ENCODE results near the gene FER1L5. TPM values are rescaled to one million over a fixed set of nuclear protein-coding genes. Genes with fewer than 3 reads are reported as not detected.

The FER1L5 gene
- total RNA-seq, 1 donor from 2014 or later: not detected

- H3K9me3 Mint-ChIP-seq: no peaks in the 10 kb centered on the region
- H3K4me3 Mint-ChIP-seq (ENCODE audit: low read depth): no peak overlapping the region
- no peak overlapping the region for H3K27ac Mint-ChIP-seq
- intact Hi-C loops (cut with micrococcal nuclease): no loop called here
- no peaks in the 10 kb centered on the region for H3K36me3 Mint-ChIP-seq (ENCODE audit: low read depth)
- DNase-seq (ENCODE audit: low spot score): no peak
- peaks cover 4% of the 10 kb centered on the region for H3K27me3 Mint-ChIP-seq (ENCODE audit: low read depth)
- no peaks in the 10 kb centered on the region for H3K4me1 Mint-ChIP-seq (ENCODE audit: low read depth)
These were observed 46.3 kb downstream of the FER1L5 start for GRCh38 chr2:96688649-96689430.

- Mint-ChIP-seq H3K27me3 (ENCODE audit: low read depth) (peaks cover 2% of the 10 kb centered on the region), H3K9me3 (no peaks in the 10 kb centered on the region), H3K27ac (no peak overlapping the region), H3K4me1 (ENCODE audit: low read depth) (no peaks in the 10 kb centered on the region), H3K4me3 (ENCODE audit: low read depth) (no peak overlapping the region), H3K36me3 (ENCODE audit: low read depth) (no peaks in the 10 kb centered on the region)
- intact Hi-C loops (cut with micrococcal nuclease): no loop called here
- DNase-seq (ENCODE audit: low spot score): no peak
These were observed 46.9 kb downstream of the FER1L5 start for GRCh38 chr2:96689431-96689991.

GRCh38 chr2:96690306-96691021, 47.9 kb downstream of the FER1L5 start:
- no peaks in the 10 kb centered on the region for H3K9me3 Mint-ChIP-seq
- intact Hi-C loops (cut with micrococcal nuclease): no loop called here
- no peaks in the 10 kb centered on the region for H3K27me3 Mint-ChIP-seq (ENCODE audit: low read depth)

GRCh38 chr2:96691022-96691612, 48.6 kb downstream of the FER1L5 start:
- Mint-ChIP-seq H3K27ac (no peak overlapping the region), H3K4me3 (ENCODE audit: low read depth) (no peak overlapping the region), H3K36me3 (ENCODE audit: low read depth) (no peaks in the 10 kb centered on the region), H3K9me3 (no peaks in the 10 kb centered on the region), H3K27me3 (ENCODE audit: low read depth) (no peaks in the 10 kb centered on the region), H3K4me1 (ENCODE audit: low read depth) (no peaks in the 10 kb centered on the region)
- intact Hi-C loops (cut with micrococcal nuclease): no loop called here
- DNase-seq (ENCODE audit: low spot score): no peak

More at GRCh38 chr2:96690306-96691021, 47.9 kb downstream of the FER1L5 start:
- Mint-ChIP-seq H3K36me3 (ENCODE audit: low read depth) (no peaks in the 10 kb centered on the region), H3K27ac (no peak overlapping the region), H3K4me3 (ENCODE audit: low read depth) (no peak overlapping the region), H3K4me1 (ENCODE audit: low read depth) (no peaks in the 10 kb centered on the region)
- no peak for DNase-seq (ENCODE audit: low spot score)

- Mint-ChIP-seq H3K4me3 (ENCODE audit: low read depth) (no peak overlapping the region), H3K27me3 (ENCODE audit: low read depth) (no peaks in the 10 kb centered on the region), H3K4me1 (ENCODE audit: low read depth) (no peaks in the 10 kb centered on the region), H3K27ac (no peak overlapping the region), H3K36me3 (ENCODE audit: low read depth) (no peaks in the 10 kb centered on the region), H3K9me3 (no peaks in the 10 kb centered on the region)
- intact Hi-C loops (cut with micrococcal nuclease): no loop called here
- no peak for DNase-seq (ENCODE audit: low spot score)
These were observed 49.8 kb downstream of the FER1L5 start for GRCh38 chr2:96692094-96692971.

GRCh38 chr2:96693286-96694200, 51.0 kb downstream of the FER1L5 start:
- no peaks in the 10 kb centered on the region for H3K4me1 Mint-ChIP-seq (ENCODE audit: low read depth)
- H3K36me3 Mint-ChIP-seq (ENCODE audit: low read depth): no peaks in the 10 kb centered on the region
- intact Hi-C loops (cut with micrococcal nuclease): no loop called here
- H3K27ac Mint-ChIP-seq: no peak overlapping the region
- no peaks in the 10 kb centered on the region for H3K9me3 Mint-ChIP-seq
- DNase-seq (ENCODE audit: low spot score): no peak
- no peaks in the 10 kb centered on the region for H3K27me3 Mint-ChIP-seq (ENCODE audit: low read depth)
- no peak overlapping the region for H3K4me3 Mint-ChIP-seq (ENCODE audit: low read depth)

- Mint-ChIP-seq H3K27ac (no peak overlapping the region), H3K4me1 (ENCODE audit: low read depth) (no peaks in the 10 kb centered on the region), H3K4me3 (ENCODE audit: low read depth) (no peak overlapping the region), H3K27me3 (ENCODE audit: low read depth) (no peaks in the 10 kb centered on the region), H3K36me3 (ENCODE audit: low read depth) (no peaks in the 10 kb centered on the region), H3K9me3 (no peaks in the 10 kb centered on the region)
- no peak for DNase-seq (ENCODE audit: low spot score)
- intact Hi-C loops (cut with micrococcal nuclease): no loop called here
These were observed 51.7 kb downstream of the FER1L5 start for GRCh38 chr2:96694279-96694678.

- Mint-ChIP-seq H3K36me3 (ENCODE audit: low read depth) (no peaks in the 10 kb centered on the region), H3K4me3 (ENCODE audit: low read depth) (no peak overlapping the region), H3K27me3 (ENCODE audit: low read depth) (no peaks in the 10 kb centered on the region), H3K9me3 (no peaks in the 10 kb centered on the region), H3K4me1 (ENCODE audit: low read depth) (no peaks in the 10 kb centered on the region), H3K27ac (no peak overlapping the region)
- intact Hi-C loops (cut with micrococcal nuclease): no loop called here
- DNase-seq (ENCODE audit: low spot score): no peak
These were observed 52.4 kb downstream of the FER1L5 start for GRCh38 chr2:96694816-96695455.

- no peak overlapping the region for H3K27ac Mint-ChIP-seq
- intact Hi-C loops (cut with micrococcal nuclease): no loop called here
- no peaks in the 10 kb centered on the region for H3K4me1 Mint-ChIP-seq (ENCODE audit: low read depth)
- H3K9me3 Mint-ChIP-seq: no peaks in the 10 kb centered on the region
- H3K36me3 Mint-ChIP-seq (ENCODE audit: low read depth): no peaks in the 10 kb centered on the region
- no peak for DNase-seq (ENCODE audit: low spot score)
- H3K27me3 Mint-ChIP-seq (ENCODE audit: low read depth): no peaks in the 10 kb centered on the region
- H3K4me3 Mint-ChIP-seq (ENCODE audit: low read depth): no peak overlapping the region
These were observed 53.0 kb downstream of the FER1L5 start for GRCh38 chr2:96695602-96696001.

- no peak overlapping the region for H3K4me3 Mint-ChIP-seq (ENCODE audit: low read depth)
- DNase-seq (ENCODE audit: low spot score): no peak
- H3K27me3 Mint-ChIP-seq (ENCODE audit: low read depth): no peaks in the 10 kb centered on the region
- no peaks in the 10 kb centered on the region for H3K36me3 Mint-ChIP-seq (ENCODE audit: low read depth)
- no peaks in the 10 kb centered on the region for H3K4me1 Mint-ChIP-seq (ENCODE audit: low read depth)
- intact Hi-C loops (cut with micrococcal nuclease): no loop called here
- H3K27ac Mint-ChIP-seq: no peak overlapping the region
- no peaks in the 10 kb centered on the region for H3K9me3 Mint-ChIP-seq
These were observed 54.9 kb downstream of the FER1L5 start for GRCh38 chr2:96697476-96697875.

GRCh38 chr2:96698221-96698861, 55.8 kb downstream of the FER1L5 start:
- Mint-ChIP-seq H3K27me3 (ENCODE audit: low read depth) (no peaks in the 10 kb centered on the region), H3K9me3 (no peaks in the 10 kb centered on the region), H3K36me3 (ENCODE audit: low read depth) (no peaks in the 10 kb centered on the region), H3K4me1 (ENCODE audit: low read depth) (no peaks in the 10 kb centered on the region), H3K4me3 (ENCODE audit: low read depth) (no peak overlapping the region), H3K27ac (no peak overlapping the region)
- intact Hi-C loops (cut with micrococcal nuclease): no loop called here
- DNase-seq (ENCODE audit: low spot score): no peak

All from activated T-helper 2 cell treated with anti-CD3 and anti-CD28 coated beads, Interferon-gamma antibody, Interleukin-2, Interleukin-4, amounts not matched to agents 10 μg/mL and 5 μg/mL and 100 μg/mL, durations not matched to agents 14 hours and 24 hours and 36 hours (primary cell).